ENCODE data around the gene PRPSAP1. TPM values are rescaled to one million over a fixed set of nuclear protein-coding genes. Genes with fewer than 3 reads are reported as not detected.

The PRPSAP1 gene
- total RNA-seq, 1 donor from 2014 or later, result 26.7 TPM

- Mint-ChIP-seq H3K27ac (no peak overlapping the region), H3K9me3 (no peaks in the 10 kb centered on the region), H3K4me3 (no peak overlapping the region), H3K4me1 (no peaks in the 10 kb centered on the region), H3K27me3 (no peaks in the 10 kb centered on the region), H3K36me3 (ENCODE audit: low read depth) (peaks cover 58% of the 10 kb centered on the region)
- POLR2A ChIA-PET, result interaction anchor here (0.6 kb wide), 1 partner anchor 13 kb away, joined by 3 read pairs; no protein-coding TSS in a partner anchor
- intact Hi-C loops (cut with micrococcal nuclease), result no loop called here
- no peak for TF ChIP-seq CTCF (IDR thresholded peaks at IDR 0.05)
- CTCF ChIA-PET, result no interaction called here
- DNase-seq (no peak), ATAC-seq (ENCODE audit: low read depth) (no peak)
Measured at GRCh38 chr17:76343106-76343505, 10.6 kb downstream of the PRPSAP1 start.

DNA sequence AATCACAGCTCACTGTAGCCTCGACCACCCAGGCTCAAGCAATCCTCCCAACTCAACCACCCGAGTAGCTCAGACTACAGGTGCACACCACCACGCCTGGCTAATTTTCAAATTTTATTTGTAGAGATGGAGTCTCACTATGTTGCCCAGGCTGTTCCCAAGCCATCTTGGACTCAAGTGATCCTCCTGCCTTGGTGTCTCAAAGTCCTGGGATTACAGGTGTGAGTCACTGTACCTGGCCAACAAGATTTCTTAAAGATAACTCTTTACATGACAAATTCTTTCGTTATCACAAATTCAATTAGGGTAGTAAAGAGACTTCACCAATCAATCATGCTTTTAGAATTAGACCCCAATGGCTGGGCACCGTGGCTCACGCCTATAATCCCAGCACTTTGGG is 12.4 kb downstream of the PRPSAP1 start:
- CTCF ChIA-PET, result no interaction called here
- ATAC-seq (ENCODE audit: low read depth), result no peak
- Mint-ChIP-seq H3K27me3 (no peaks in the 10 kb centered on the region), H3K36me3 (ENCODE audit: low read depth) (peaks cover 48% of the 10 kb centered on the region), H3K4me3 (no peak overlapping the region), H3K27ac (no peak overlapping the region), H3K4me1 (no peaks in the 10 kb centered on the region), H3K9me3 (no peaks in the 10 kb centered on the region)
- DNase-seq, result no peak
- POLR2A ChIA-PET, result no interaction called here
- TF ChIP-seq CTCF (IDR thresholded peaks at IDR 0.05), result no peak
- intact Hi-C loops (cut with micrococcal nuclease), result no loop called here

DNA sequence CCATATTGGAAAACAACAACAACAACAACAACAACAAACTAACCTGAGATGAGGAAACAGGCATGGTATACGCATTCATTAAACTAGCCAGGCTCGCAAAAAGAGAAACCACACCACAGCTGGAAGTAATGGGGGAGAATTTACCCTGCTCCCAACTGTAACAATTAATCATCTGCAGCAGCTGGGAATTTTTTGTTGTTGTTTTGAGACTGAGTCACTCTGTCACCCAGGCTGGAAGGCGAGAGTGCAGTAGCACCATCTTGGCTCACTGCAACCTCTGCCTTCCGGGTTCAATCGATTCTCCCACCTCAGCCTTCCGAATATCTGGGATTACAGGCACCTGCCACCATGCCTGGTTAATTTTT is 16.3 kb downstream of the PRPSAP1 start:
- ChIA-PET CTCF (interaction anchor here (0.5 to 0.9 kb wide), 2 partner anchors 34 to 35 kb away, joined by 3 read pairs; no protein-coding TSS in a partner anchor), POLR2A (no interaction called here)
- peaks cover 21% of the 10 kb centered on the region for H3K36me3 Mint-ChIP-seq (ENCODE audit: low read depth)
- no peaks in the 10 kb centered on the region for H3K9me3 Mint-ChIP-seq
- DNase-seq (no peak), ATAC-seq (ENCODE audit: low read depth) (no peak)
- H3K4me1 Mint-ChIP-seq, result no peaks in the 10 kb centered on the region
- TF ChIP-seq CTCF (IDR thresholded peaks at IDR 0.05), result no peak
- H3K27ac Mint-ChIP-seq, result no peak overlapping the region
- H3K27me3 Mint-ChIP-seq, result no peaks in the 10 kb centered on the region
- no peak overlapping the region for H3K4me3 Mint-ChIP-seq
- intact Hi-C loops (cut with micrococcal nuclease), result no loop called here

DNA sequence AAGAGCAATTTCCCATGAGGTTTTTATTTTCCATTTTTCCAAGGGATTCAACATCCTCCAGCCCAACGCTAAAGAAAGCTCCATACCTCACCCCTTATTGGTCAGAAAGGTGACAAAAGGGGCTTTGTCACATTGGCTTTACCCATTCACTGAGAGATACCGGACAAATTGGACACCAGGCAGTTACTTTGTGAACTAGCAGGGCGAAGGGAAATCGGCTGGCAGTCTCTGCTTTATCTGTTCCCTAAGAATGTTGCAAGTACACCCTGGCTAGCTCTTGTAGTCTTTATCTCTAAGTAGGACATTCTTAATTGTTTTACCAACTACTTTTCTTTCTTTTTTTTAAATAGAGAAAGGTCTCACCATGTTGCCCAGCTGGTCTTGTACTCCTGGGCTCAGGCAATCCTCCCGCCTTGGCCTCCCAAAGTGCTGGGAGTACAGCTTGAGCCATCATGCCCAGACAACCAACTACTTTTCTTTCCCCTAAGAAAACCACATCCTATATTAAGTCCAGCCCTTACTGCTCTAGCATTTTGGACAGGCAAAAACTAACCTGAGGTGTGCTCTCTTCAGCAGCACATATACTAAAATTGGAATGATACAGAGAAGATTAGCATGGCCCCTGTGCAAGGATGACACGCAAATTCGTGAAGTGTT is 16.8 kb downstream of the PRPSAP1 start:
- Mint-ChIP-seq H3K4me3 (no peak overlapping the region), H3K9me3 (no peaks in the 10 kb centered on the region), H3K4me1 (no peaks in the 10 kb centered on the region), H3K36me3 (ENCODE audit: low read depth) (peaks cover 19% of the 10 kb centered on the region), H3K27ac (no peak overlapping the region), H3K27me3 (no peaks in the 10 kb centered on the region)
- no peak for TF ChIP-seq CTCF (IDR thresholded peaks at IDR 0.05)
- DNase-seq, result no peak
- POLR2A ChIA-PET, result no interaction called here
- intact Hi-C loops (cut with micrococcal nuclease), result no loop called here
- CTCF ChIA-PET, result no interaction called here
- ATAC-seq (ENCODE audit: low read depth), result no peak

DNA sequence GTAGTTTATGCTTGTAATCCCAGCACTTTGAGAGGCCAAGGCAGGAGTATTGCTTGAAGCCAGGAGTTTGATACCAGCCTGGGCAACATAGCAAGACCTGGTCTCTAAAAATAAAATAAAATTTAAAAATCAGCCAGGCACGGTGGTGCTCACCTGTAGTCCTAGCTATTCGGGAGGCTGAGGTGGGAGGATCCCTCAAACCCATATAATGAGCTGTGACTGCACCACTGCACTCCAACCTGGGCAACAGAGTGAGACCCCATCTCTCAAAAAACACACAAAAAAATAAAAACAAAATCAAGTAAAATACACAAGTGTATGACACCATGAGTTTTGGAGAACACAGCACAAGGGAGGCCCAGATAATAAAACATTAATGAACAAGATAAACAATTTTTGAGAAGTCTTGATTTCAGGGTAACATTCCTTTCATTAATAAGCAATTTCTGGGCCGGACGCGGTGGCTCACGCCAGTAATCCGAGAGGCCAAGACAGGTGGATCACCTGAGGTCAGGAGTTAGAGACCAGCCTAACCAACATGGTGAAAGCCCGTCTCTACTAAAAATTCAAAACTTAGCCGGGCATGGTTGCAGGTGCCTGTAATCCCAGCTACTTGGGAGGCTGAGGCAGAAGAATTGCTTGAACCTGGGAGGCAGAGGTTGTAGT is 17.9 kb downstream of the PRPSAP1 start:
- DNase-seq, result no peak
- TF ChIP-seq CTCF (IDR thresholded peaks at IDR 0.05), result no peak
- no peak for ATAC-seq (ENCODE audit: low read depth)
- intact Hi-C loops (cut with micrococcal nuclease), result no loop called here
- H3K4me3 Mint-ChIP-seq, result no peak overlapping the region
- no peaks in the 10 kb centered on the region for H3K4me1 Mint-ChIP-seq
- CTCF ChIA-PET, result no interaction called here
- peaks cover 22% of the 10 kb centered on the region for H3K36me3 Mint-ChIP-seq (ENCODE audit: low read depth)
- POLR2A ChIA-PET, result no interaction called here
- no peaks in the 10 kb centered on the region for H3K9me3 Mint-ChIP-seq
- H3K27me3 Mint-ChIP-seq, result no peaks in the 10 kb centered on the region
- H3K27ac Mint-ChIP-seq, result no peak overlapping the region
